Endodermal cell (in vitro differentiated cells): ENCODE measurements around the gene TRMT112. TPM values are rescaled to one million over a fixed set of nuclear protein-coding genes. Genes with fewer than 3 reads are reported as not detected.

ENCODE experiments used
- DNase-seq: peaks from one replicate; pipeline ENCODE4 v3.0.0-alpha.2; 2017
- H3K27ac ChIP-seq: 2 replicates; pipeline ENCODE4 v1.5.1; 2013; ENCODE audit warnings: mild to moderate bottlenecking, low read depth, low read length, moderate library complexity
- H3K27me3 ChIP-seq: 2 replicates; pipeline ENCODE4 v1.6.1; 2013; ENCODE audit warnings: mild to moderate bottlenecking, low read length, moderate library complexity; ENCODE audit not compliant: insufficient read depth, control insufficient read depth, poor library complexity, severe bottlenecking
- H3K36me3 ChIP-seq: 2 replicates; pipeline ENCODE4 v1.7.0; 2013; ENCODE audit warnings: mild to moderate bottlenecking, low read length, moderate library complexity; ENCODE audit not compliant: control insufficient read depth, insufficient read depth
- H3K4me1 ChIP-seq: one replicate; pipeline ENCODE4 v1.7.0; 2013; ENCODE audit warnings: low read length; ENCODE audit not compliant: control insufficient read depth, insufficient read depth
- H3K4me3 ChIP-seq: 2 replicates; pipeline ENCODE4 v1.5.1; 2013; ENCODE audit warnings: mild to moderate bottlenecking, low read length, moderate library complexity
- H3K9ac ChIP-seq: 2 replicates; pipeline ENCODE4 v1.6.1; 2013; ENCODE audit warnings: mild to moderate bottlenecking, low read length, moderate library complexity; ENCODE audit not compliant: poor library complexity, severe bottlenecking; ENCODE audit errors: extremely low read depth
- H3K9me3 ChIP-seq: 2 replicates; pipeline ENCODE4 v1.6.1; 2013; ENCODE audit warnings: mild to moderate bottlenecking, low read length, moderate library complexity; ENCODE audit not compliant: control insufficient read depth
- H3K27ac Mint-ChIP-seq: 2 replicates; pipeline ENCODE4 v1.8.0; 2020; ENCODE audit warnings: mixed read lengths
- H3K27me3 Mint-ChIP-seq: 2 replicates; pipeline ENCODE4 v1.8.0; 2021; ENCODE audit warnings: mild to moderate bottlenecking, mixed read lengths; ENCODE audit not compliant: insufficient read depth
- H3K36me3 Mint-ChIP-seq: 2 replicates; pipeline ENCODE4 v1.8.0; 2020; ENCODE audit warnings: low read depth, mixed read lengths
- H3K4me1 Mint-ChIP-seq: 2 replicates; pipeline ENCODE4 v1.8.0; 2020; ENCODE audit warnings: mixed read lengths
- H3K4me3 Mint-ChIP-seq: 2 replicates; pipeline ENCODE4 v1.8.0; 2020; ENCODE audit warnings: mild to moderate bottlenecking, moderate library complexity, mixed read lengths
- H3K9me3 Mint-ChIP-seq: 2 replicates; pipeline ENCODE4 v1.8.0; 2020; ENCODE audit warnings: mild to moderate bottlenecking, mixed read lengths
- WGBS, 2 experiments: methylation state at CpG; one replicate each; pipeline versions ENCODE4 v1.1.5 to v1.1.7; 2013; ENCODE audit warnings: missing lambda C conversion rate in 2 of 2, mixed read lengths in 1 of 2; ENCODE audit not compliant: insufficient coverage in 1 of 2, insufficient read length in 1 of 2; 5-methylcytosine and 5-hydroxymethylcytosine counted together
- total RNA-seq, 2 donors: library from RNA; stranded (reverse); fragmentation: NEBNext Ultra II Directional in 1 of 2; extraction: Animal tissue kit (Norgen Biotek cat#: 25700) in 1 of 2; gene quantifications; 2 replicates in 1 of 2; 3 replicates in 1 of 2; pipeline ENCODE4 v1.2.1, GENCODE V29; 2021
- TF ChIP-seq, protein P1 (sequence below): fragments of 200-600 bp; sonication (generic); conservative IDR thresholded peaks from 2 replicates; pipeline ENCODE4 v1.5.0; 2021; ENCODE audit warnings: antibody characterized with exemption, mild to moderate bottlenecking

The TRMT112 gene
- total RNA-seq, 2 donors from 2014 or later: 265 to 352 TPM

- H3K27me3 ChIP-seq: no peaks in the 10 kb centered on the region
- WGBS, 2 experiments: 85 to 94% methylated on average over 14 to 34 of the region's 34 CpGs
- H3K27ac ChIP-seq: no peak overlapping the region
- H3K4me1 ChIP-seq: peaks cover 4% of the 10 kb centered on the region
- no peak overlapping the region for H3K27ac Mint-ChIP-seq
- no peak for DNase-seq
- H3K9me3 ChIP-seq: no peaks in the 10 kb centered on the region
- no peak overlapping the region for H3K4me3 ChIP-seq
- no peak overlapping the region for H3K4me3 Mint-ChIP-seq
- H3K9me3 Mint-ChIP-seq: no peaks in the 10 kb centered on the region
- H3K27me3 Mint-ChIP-seq: no peaks in the 10 kb centered on the region
- peaks cover 7% of the 10 kb centered on the region for H3K4me1 Mint-ChIP-seq
- no peaks in the 10 kb centered on the region for H3K36me3 ChIP-seq
- no peaks in the 10 kb centered on the region for H3K36me3 Mint-ChIP-seq
- TF ChIP-seq, protein P1, sequence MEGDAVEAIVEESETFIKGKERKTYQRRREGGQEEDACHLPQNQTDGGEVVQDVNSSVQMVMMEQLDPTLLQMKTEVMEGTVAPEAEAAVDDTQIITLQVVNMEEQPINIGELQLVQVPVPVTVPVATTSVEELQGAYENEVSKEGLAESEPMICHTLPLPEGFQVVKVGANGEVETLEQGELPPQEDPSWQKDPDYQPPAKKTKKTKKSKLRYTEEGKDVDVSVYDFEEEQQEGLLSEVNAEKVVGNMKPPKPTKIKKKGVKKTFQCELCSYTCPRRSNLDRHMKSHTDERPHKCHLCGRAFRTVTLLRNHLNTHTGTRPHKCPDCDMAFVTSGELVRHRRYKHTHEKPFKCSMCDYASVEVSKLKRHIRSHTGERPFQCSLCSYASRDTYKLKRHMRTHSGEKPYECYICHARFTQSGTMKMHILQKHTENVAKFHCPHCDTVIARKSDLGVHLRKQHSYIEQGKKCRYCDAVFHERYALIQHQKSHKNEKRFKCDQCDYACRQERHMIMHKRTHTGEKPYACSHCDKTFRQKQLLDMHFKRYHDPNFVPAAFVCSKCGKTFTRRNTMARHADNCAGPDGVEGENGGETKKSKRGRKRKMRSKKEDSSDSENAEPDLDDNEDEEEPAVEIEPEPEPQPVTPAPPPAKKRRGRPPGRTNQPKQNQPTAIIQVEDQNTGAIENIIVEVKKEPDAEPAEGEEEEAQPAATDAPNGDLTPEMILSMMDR: no peak
- no peak overlapping the region for H3K9ac ChIP-seq
These were observed 35.8 kb upstream of the TRMT112 start for GRCh38 chr11:64352995-64353714.

DNA sequence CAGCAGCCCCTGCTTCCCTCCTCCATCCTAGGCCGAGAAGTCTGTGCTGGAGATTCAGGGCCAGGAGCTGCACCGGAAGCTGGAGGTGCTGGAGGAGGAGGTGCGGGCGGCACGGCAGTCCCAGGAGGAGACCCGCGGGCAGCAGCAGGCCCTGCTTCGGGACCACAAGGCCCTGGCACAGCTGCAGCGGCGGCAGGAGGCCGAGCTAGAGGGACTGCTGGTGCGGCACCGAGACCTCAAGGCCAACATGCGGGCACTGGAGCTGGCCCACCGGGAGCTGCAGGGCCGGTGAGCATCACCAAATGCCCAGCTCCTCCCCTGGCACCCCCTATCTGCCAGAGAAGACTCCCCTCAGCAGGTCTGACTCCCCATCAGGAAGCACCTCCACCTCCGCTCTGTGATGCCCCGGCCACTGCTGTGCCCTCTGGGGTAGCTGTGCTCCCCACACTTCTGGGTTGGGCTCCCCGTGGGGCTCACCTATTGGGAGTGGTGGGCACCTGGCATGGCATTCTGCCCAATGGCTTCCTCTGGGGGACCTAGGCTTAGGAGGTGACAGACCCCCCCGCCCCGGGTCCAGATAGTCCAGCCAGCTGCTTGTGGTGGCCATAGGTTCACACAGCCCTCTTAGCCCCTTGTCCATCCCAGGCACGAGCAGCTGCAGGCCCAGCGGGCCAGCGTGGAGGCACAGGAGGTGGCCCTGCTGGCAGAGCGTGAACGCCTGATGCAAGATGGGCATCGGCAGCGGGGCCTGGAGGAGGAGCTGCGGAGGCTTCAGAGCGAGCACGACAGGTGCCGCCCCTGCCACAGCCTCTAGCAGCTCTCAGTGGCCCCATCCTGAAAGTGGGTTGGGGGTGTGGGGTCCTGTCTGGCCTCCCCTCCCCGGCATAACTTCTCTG is 35.0 kb upstream of the TRMT112 start:
- Mint-ChIP-seq H3K36me3 (no peaks in the 10 kb centered on the region), H3K27ac (no peak overlapping the region), H3K9me3 (no peaks in the 10 kb centered on the region), H3K27me3 (no peaks in the 10 kb centered on the region), H3K4me1 (peaks cover 7% of the 10 kb centered on the region), H3K4me3 (no peak overlapping the region)
- no peak overlapping the region for H3K27ac ChIP-seq
- H3K27me3 ChIP-seq: no peaks in the 10 kb centered on the region
- H3K9ac ChIP-seq: no peak overlapping the region
- no peaks in the 10 kb centered on the region for H3K9me3 ChIP-seq
- TF ChIP-seq, protein P1: no peak
- peaks cover 4% of the 10 kb centered on the region for H3K4me1 ChIP-seq
- 92 to 94% methylated on average over 21 to 33 of the region's 33 CpGs for WGBS, 2 experiments
- DNase-seq: no peak
- H3K4me3 ChIP-seq: no peak overlapping the region
- no peaks in the 10 kb centered on the region for H3K36me3 ChIP-seq

GRCh38 chr11:64351136-64351631 is 33.8 kb upstream of the TRMT112 start:
- Histone ChIP-seq H3K4me3 (no peak overlapping the region), H3K9me3 (no peaks in the 10 kb centered on the region), H3K9ac (no peak overlapping the region), H3K27me3 (no peaks in the 10 kb centered on the region), H3K27ac (no peak overlapping the region), H3K4me1 (peaks cover 4% of the 10 kb centered on the region), H3K36me3 (no peaks in the 10 kb centered on the region)
- TF ChIP-seq, protein P1: no peak
- H3K27me3 Mint-ChIP-seq: no peaks in the 10 kb centered on the region
- no peak for DNase-seq
- H3K4me1 Mint-ChIP-seq: peaks cover 4% of the 10 kb centered on the region
- WGBS, 2 experiments: 91 to 93% methylated on average over 12 to 18 of the region's 18 CpGs
- H3K4me3 Mint-ChIP-seq: no peak overlapping the region
- H3K9me3 Mint-ChIP-seq: no peaks in the 10 kb centered on the region
- H3K36me3 Mint-ChIP-seq: no peaks in the 10 kb centered on the region
- H3K27ac Mint-ChIP-seq: no peak overlapping the region
